ENCODE results near the gene FYB1.

DNA sequence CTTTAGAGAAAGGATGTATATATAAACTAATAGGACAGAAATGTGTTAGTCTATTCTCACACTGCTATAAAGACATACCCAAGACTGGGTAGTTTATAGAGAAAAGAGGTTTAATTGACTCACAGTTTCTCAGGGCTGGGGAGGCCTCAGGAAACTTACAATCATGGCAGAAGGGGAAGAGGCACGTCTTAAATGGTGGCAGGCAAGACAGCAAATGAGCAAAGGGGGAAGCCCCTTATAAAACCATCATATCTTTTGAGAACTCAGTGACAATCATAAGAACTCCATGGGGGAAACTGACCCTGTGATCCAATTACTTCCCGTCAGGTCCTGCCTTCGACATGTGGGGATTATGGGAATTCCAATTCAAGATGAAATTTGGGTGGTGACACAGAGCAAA lies 136.4 kb downstream of the FYB1 start:
- TF ChIP-seq, protein P1, sequence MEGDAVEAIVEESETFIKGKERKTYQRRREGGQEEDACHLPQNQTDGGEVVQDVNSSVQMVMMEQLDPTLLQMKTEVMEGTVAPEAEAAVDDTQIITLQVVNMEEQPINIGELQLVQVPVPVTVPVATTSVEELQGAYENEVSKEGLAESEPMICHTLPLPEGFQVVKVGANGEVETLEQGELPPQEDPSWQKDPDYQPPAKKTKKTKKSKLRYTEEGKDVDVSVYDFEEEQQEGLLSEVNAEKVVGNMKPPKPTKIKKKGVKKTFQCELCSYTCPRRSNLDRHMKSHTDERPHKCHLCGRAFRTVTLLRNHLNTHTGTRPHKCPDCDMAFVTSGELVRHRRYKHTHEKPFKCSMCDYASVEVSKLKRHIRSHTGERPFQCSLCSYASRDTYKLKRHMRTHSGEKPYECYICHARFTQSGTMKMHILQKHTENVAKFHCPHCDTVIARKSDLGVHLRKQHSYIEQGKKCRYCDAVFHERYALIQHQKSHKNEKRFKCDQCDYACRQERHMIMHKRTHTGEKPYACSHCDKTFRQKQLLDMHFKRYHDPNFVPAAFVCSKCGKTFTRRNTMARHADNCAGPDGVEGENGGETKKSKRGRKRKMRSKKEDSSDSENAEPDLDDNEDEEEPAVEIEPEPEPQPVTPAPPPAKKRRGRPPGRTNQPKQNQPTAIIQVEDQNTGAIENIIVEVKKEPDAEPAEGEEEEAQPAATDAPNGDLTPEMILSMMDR (IDR thresholded peaks at IDR 0.05), result no peak
- TF ChIP-seq, protein P2, sequence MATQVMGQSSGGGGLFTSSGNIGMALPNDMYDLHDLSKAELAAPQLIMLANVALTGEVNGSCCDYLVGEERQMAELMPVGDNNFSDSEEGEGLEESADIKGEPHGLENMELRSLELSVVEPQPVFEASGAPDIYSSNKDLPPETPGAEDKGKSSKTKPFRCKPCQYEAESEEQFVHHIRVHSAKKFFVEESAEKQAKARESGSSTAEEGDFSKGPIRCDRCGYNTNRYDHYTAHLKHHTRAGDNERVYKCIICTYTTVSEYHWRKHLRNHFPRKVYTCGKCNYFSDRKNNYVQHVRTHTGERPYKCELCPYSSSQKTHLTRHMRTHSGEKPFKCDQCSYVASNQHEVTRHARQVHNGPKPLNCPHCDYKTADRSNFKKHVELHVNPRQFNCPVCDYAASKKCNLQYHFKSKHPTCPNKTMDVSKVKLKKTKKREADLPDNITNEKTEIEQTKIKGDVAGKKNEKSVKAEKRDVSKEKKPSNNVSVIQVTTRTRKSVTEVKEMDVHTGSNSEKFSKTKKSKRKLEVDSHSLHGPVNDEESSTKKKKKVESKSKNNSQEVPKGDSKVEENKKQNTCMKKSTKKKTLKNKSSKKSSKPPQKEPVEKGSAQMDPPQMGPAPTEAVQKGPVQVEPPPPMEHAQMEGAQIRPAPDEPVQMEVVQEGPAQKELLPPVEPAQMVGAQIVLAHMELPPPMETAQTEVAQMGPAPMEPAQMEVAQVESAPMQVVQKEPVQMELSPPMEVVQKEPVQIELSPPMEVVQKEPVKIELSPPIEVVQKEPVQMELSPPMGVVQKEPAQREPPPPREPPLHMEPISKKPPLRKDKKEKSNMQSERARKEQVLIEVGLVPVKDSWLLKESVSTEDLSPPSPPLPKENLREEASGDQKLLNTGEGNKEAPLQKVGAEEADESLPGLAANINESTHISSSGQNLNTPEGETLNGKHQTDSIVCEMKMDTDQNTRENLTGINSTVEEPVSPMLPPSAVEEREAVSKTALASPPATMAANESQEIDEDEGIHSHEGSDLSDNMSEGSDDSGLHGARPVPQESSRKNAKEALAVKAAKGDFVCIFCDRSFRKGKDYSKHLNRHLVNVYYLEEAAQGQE (IDR thresholded peaks at IDR 0.05; ENCODE audit: insufficient read depth in 1 of 2, low read depth in 2 of 2, low read length in 1 of 2), result no peak
- no peak for TF ChIP-seq POLR2AphosphoS5 (IDR thresholded peaks at IDR 0.05; ENCODE audit: low read depth, low read length)

Data from Panc1 (cell line).